HepG2 (cell line): ENCODE data around the gene ATG16L2. TPM values are rescaled to one million over a fixed set of nuclear protein-coding genes. Genes with fewer than 3 reads are reported as not detected.
A peak's percentile ranks its signal among the peaks of the same experiment; 100 is the strongest.

Experiments used
- ARHGAP35 ChIP-seq: sonication (generic); formaldehyde crosslinking; IDR thresholded peaks from 2 replicates; pipeline ENCODE4 v1.9.0; 2022; ENCODE audit warnings: mild to moderate bottlenecking, inconsistent platforms, moderate library complexity, missing genetic modification reagents, borderline replicate concordance
- ATAD3A ChIP-seq: sonication (generic); formaldehyde crosslinking; IDR thresholded peaks from 2 replicates; pipeline ENCODE4 v1.4.0; 2020; ENCODE audit warnings: missing genetic modification reagents
- FOXJ3 ChIP-seq: sonication (generic); formaldehyde crosslinking; IDR thresholded peaks from 2 replicates; pipeline ENCODE4 v1.4.0; 2020; ENCODE audit warnings: missing genetic modification reagents, mild to moderate bottlenecking, borderline replicate concordance
- HDAC2 ChIP-seq: sonication (generic); formaldehyde crosslinking; IDR thresholded peaks from 2 replicates; pipeline ENCODE4 v1.4.0; 2020; ENCODE audit warnings: missing genetic modification reagents
- MTF1 ChIP-seq: sonication (generic); formaldehyde crosslinking; IDR thresholded peaks from 2 replicates; pipeline ENCODE4 v1.5.0; 2020; ENCODE audit warnings: missing genetic modification reagents
- NFAT5 ChIP-seq: sonication (generic); formaldehyde crosslinking; IDR thresholded peaks from 2 replicates; pipeline ENCODE4 v1.4.0; 2020; ENCODE audit warnings: missing genetic modification reagents
- PCBP1 ChIP-seq: fragments of 200-400 bp; formaldehyde crosslinking; IDR thresholded peaks from 2 replicates; pipeline ENCODE4 v1.6.1; 2017; ENCODE audit warnings: mild to moderate bottlenecking, low read depth, low read length, borderline replicate concordance
- SNAPC4 ChIP-seq: sonication (generic); formaldehyde crosslinking; IDR thresholded peaks from 2 replicates; pipeline ENCODE4 v1.4.0; 2020; ENCODE audit warnings: mild to moderate bottlenecking, missing genetic modification reagents
- ZBTB25 ChIP-seq: IDR thresholded peaks from 2 replicates; pipeline ENCODE4 v1.6.1; 2018; ENCODE audit warnings: missing genetic modification reagents
- ZFAT ChIP-seq: sonication (generic); formaldehyde crosslinking; conservative IDR thresholded peaks from 2 replicates; pipeline ENCODE4 v1.8.1; 2023; ENCODE audit warnings: missing genetic modification reagents, inconsistent platforms
- ZMYM4 ChIP-seq: sonication (generic); formaldehyde crosslinking; IDR thresholded peaks from 2 replicates; pipeline ENCODE4 v1.8.1; 2023; ENCODE audit warnings: mild to moderate bottlenecking, missing genetic modification reagents
- ZNF10 ChIP-seq: sonication (generic); formaldehyde crosslinking; IDR thresholded peaks from 2 replicates; pipeline ENCODE4 v1.4.0; 2020; ENCODE audit warnings: mild to moderate bottlenecking, low read depth, missing genetic modification reagents, borderline replicate concordance
- ZNF362 ChIP-seq: sonication (generic); formaldehyde crosslinking; IDR thresholded peaks from 2 replicates; pipeline ENCODE4 v1.4.0; 2020; ENCODE audit warnings: missing genetic modification reagents, mild to moderate bottlenecking, borderline replicate concordance
- ZNF549 ChIP-seq: sonication (generic); formaldehyde crosslinking; IDR thresholded peaks from 2 replicates; pipeline ENCODE4 v1.5.0; 2020; ENCODE audit warnings: missing genetic modification reagents
- ZSCAN21 ChIP-seq: sonication (generic); formaldehyde crosslinking; IDR thresholded peaks from 2 replicates; pipeline ENCODE4 v1.8.0; 2022; ENCODE audit warnings: mild to moderate bottlenecking, missing genetic modification reagents, moderate library complexity, borderline replicate concordance
- ZZZ3 ChIP-seq: sonication (generic); formaldehyde crosslinking; IDR thresholded peaks from 2 replicates; pipeline ENCODE4 v1.4.0; 2020; ENCODE audit warnings: missing genetic modification reagents, mild to moderate bottlenecking, borderline replicate concordance
- polyA plus RNA-seq, 8 experiments: library from polyadenylated mRNA; depleted of rRNA in 3 of 8; stranded (reverse) in 7 of 8; unstranded in 1 of 8; fragments of >200 nt; fragmentation: Illumina TruSeq in 4 of 8; extraction: Trizol in 4 of 8; gene quantifications; 2 replicates each; pipeline versions ENCODE4 v1.2.1 to v1.2.3, GENCODE V29; 2011 to 2016; ENCODE audit warnings: low read depth in 4 of 8, missing spikeins in 1 of 8, mixed read lengths in 1 of 8; ENCODE audit not compliant: insufficient read depth in 1 of 8
- total RNA-seq, 5 experiments: library from RNA; depleted of rRNA; stranded (reverse); fragments of >200 nt; fragmentation: Illumina TruSeq; extraction: Trizol; gene quantifications; 2 replicates each; pipeline ENCODE4 v1.2.3, GENCODE V29; 2016; ENCODE audit warnings: low read depth in 1 of 5

Gene ATG16L2
- total and polyA plus RNA-seq, 2 of the 13 experiments (the other 11 are each of a cell fraction or from before 2014, with no cell fraction given): 6.2 to 14.8 TPM

- TF ChIP-seq NFAT5 (CRISPR knock-in tag) (no peak), ZZZ3 (no peak), ARHGAP35 (no peak), MTF1 (no peak), ZSCAN21 (peak; percentile 25; the same call in 1 of the 2 replicates), FOXJ3 (CRISPR knock-in tag) (no peak), ZNF549 (CRISPR knock-in tag) (no peak), HDAC2 (peak; percentile 89), ZNF362 (CRISPR knock-in tag) (peak; percentile 23; the same call in 1 of the 2 replicates), ATAD3A (CRISPR knock-in tag) (no peak), ZMYM4 (CRISPR knock-in tag) (peak; percentile 58; the same call in 1 of the 2 replicates), ZBTB25 (no peak), PCBP1 (no peak), ZNF10 (CRISPR knock-in tag) (no peak), SNAPC4 (0 out of 2 replicates have a peak, but pooled peaks have one; percentile 24), ZFAT (CRISPR knock-in tag) (no peak)
These were observed 47.9 kb upstream of the ATG16L2 start (continued) for GRCh38 chr11:72766152-72766902.
